Endodermal cell (in vitro differentiated cells): Measurements from ENCODE around the gene GLT6D1. TPM values are rescaled to one million over a fixed set of nuclear protein-coding genes. Genes with fewer than 3 reads are reported as not detected.

Experiments used
- DNase-seq: peaks from one replicate; pipeline ENCODE4 v3.0.0-alpha.2; 2017
- H3K27ac ChIP-seq: 2 replicates; pipeline ENCODE4 v1.5.1; 2013; ENCODE audit warnings: mild to moderate bottlenecking, low read depth, low read length, moderate library complexity
- H3K27me3 ChIP-seq: 2 replicates; pipeline ENCODE4 v1.6.1; 2013; ENCODE audit warnings: mild to moderate bottlenecking, low read length, moderate library complexity; ENCODE audit not compliant: insufficient read depth, control insufficient read depth, poor library complexity, severe bottlenecking
- H3K36me3 ChIP-seq: 2 replicates; pipeline ENCODE4 v1.7.0; 2013; ENCODE audit warnings: mild to moderate bottlenecking, low read length, moderate library complexity; ENCODE audit not compliant: control insufficient read depth, insufficient read depth
- H3K4me1 ChIP-seq: one replicate; pipeline ENCODE4 v1.7.0; 2013; ENCODE audit warnings: low read length; ENCODE audit not compliant: control insufficient read depth, insufficient read depth
- H3K4me3 ChIP-seq: 2 replicates; pipeline ENCODE4 v1.5.1; 2013; ENCODE audit warnings: mild to moderate bottlenecking, low read length, moderate library complexity
- H3K9ac ChIP-seq: 2 replicates; pipeline ENCODE4 v1.6.1; 2013; ENCODE audit warnings: mild to moderate bottlenecking, low read length, moderate library complexity; ENCODE audit not compliant: poor library complexity, severe bottlenecking; ENCODE audit errors: extremely low read depth
- H3K9me3 ChIP-seq: 2 replicates; pipeline ENCODE4 v1.6.1; 2013; ENCODE audit warnings: mild to moderate bottlenecking, low read length, moderate library complexity; ENCODE audit not compliant: control insufficient read depth
- H3K27ac Mint-ChIP-seq: 2 replicates; pipeline ENCODE4 v1.8.0; 2020; ENCODE audit warnings: mixed read lengths
- H3K27me3 Mint-ChIP-seq: 2 replicates; pipeline ENCODE4 v1.8.0; 2021; ENCODE audit warnings: mild to moderate bottlenecking, mixed read lengths; ENCODE audit not compliant: insufficient read depth
- H3K36me3 Mint-ChIP-seq: 2 replicates; pipeline ENCODE4 v1.8.0; 2020; ENCODE audit warnings: low read depth, mixed read lengths
- H3K4me1 Mint-ChIP-seq: 2 replicates; pipeline ENCODE4 v1.8.0; 2020; ENCODE audit warnings: mixed read lengths
- H3K4me3 Mint-ChIP-seq: 2 replicates; pipeline ENCODE4 v1.8.0; 2020; ENCODE audit warnings: mild to moderate bottlenecking, moderate library complexity, mixed read lengths
- H3K9me3 Mint-ChIP-seq: 2 replicates; pipeline ENCODE4 v1.8.0; 2020; ENCODE audit warnings: mild to moderate bottlenecking, mixed read lengths
- CTCF ChIP-seq: fragments of 200-600 bp; sonication (generic); conservative IDR thresholded peaks from 2 replicates; pipeline ENCODE4 v1.5.0; 2021; ENCODE audit warnings: antibody characterized with exemption, mild to moderate bottlenecking
- WGBS, 2 experiments: methylation state at CpG; one replicate each; pipeline versions ENCODE4 v1.1.5 to v1.1.7; 2013; ENCODE audit warnings: missing lambda C conversion rate in 2 of 2, mixed read lengths in 1 of 2; ENCODE audit not compliant: insufficient coverage in 1 of 2, insufficient read length in 1 of 2; 5-methylcytosine and 5-hydroxymethylcytosine counted together
- total RNA-seq, 2 donors: library from RNA; stranded (reverse); fragmentation: NEBNext Ultra II Directional in 1 of 2; extraction: Animal tissue kit (Norgen Biotek cat#: 25700) in 1 of 2; gene quantifications; 2 replicates in 1 of 2; 3 replicates in 1 of 2; pipeline ENCODE4 v1.2.1, GENCODE V29; 2021

Gene GLT6D1
- total RNA-seq, 2 donors from 2014 or later, result 0.60 TPM; not detected in 1

DNA sequence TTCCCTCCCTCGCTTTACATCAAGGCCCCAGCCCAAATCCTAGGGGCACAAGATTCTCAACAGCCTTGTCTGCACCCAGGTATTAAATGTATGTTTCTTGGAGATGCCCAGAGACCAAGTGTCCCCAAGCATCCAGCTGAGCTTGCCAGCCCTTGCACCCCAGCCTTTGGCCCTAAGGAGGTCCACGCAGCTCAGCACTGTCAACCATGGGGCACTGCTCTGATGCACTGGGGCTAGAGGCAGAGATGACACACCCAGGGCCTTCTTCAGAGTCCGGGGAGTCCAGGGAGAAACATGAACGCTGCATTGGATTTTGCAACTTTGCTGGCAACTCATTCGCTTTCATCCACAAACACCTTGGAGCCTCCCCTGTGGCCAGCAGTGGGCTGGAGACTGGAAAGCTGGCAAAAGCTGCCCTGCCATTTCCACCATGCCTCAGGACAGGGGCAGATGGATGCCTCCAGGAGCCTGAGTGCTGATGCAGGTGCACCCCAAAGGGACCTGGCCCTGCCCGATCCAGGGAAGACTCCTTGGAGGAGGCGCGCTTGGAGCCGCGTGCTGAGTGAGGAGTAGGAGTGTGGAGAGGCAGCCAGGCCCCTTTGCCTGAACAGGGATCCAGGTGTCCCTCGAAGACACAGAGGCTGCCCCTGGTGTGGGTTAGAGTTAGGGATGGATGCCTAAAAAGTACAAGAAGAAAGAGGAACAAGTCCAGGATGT, 58.5 kb downstream of the GLT6D1 start:
- WGBS, 2 experiments, result 76 to 90% methylated on average over 3 to 11 of the region's 11 CpGs
- no peak overlapping the region for H3K27ac Mint-ChIP-seq
- Histone ChIP-seq H3K27ac (no peak overlapping the region), H3K36me3 (no peaks in the 10 kb centered on the region), H3K27me3 (no peaks in the 10 kb centered on the region), H3K9me3 (no peaks in the 10 kb centered on the region), H3K9ac (no peak overlapping the region), H3K4me1 (no peaks in the 10 kb centered on the region), H3K4me3 (no peak overlapping the region)
- no peaks in the 10 kb centered on the region for H3K4me1 Mint-ChIP-seq
- H3K36me3 Mint-ChIP-seq, result no peaks in the 10 kb centered on the region
- DNase-seq, result no peak
- H3K27me3 Mint-ChIP-seq, result peaks cover 3% of the 10 kb centered on the region
- peaks cover 10% of the 10 kb centered on the region for H3K9me3 Mint-ChIP-seq
- H3K4me3 Mint-ChIP-seq, result no peak overlapping the region
- no peak for TF ChIP-seq CTCF

- Mint-ChIP-seq H3K4me3 (no peak overlapping the region), H3K27ac (no peak overlapping the region)
- 82 to 83% methylated on average over 6 to 10 of the region's 10 CpGs for WGBS, 2 experiments
Observed at GRCh38 chr9:135579889-135580660, 59.3 kb downstream of the GLT6D1 start.

GRCh38 chr9:135579356-135579755, 60.0 kb downstream of the GLT6D1 start:
- no peak for DNase-seq
- Histone ChIP-seq H3K4me3 (no peak overlapping the region), H3K27me3 (no peaks in the 10 kb centered on the region), H3K9ac (no peak overlapping the region), H3K27ac (no peak overlapping the region), H3K4me1 (no peaks in the 10 kb centered on the region), H3K36me3 (no peaks in the 10 kb centered on the region), H3K9me3 (no peaks in the 10 kb centered on the region)
- 58 to 61% methylated on average over 2 of the region's 2 CpGs for WGBS, 2 experiments
- Mint-ChIP-seq H3K27ac (no peak overlapping the region), H3K9me3 (peaks cover 10% of the 10 kb centered on the region), H3K27me3 (peaks cover 3% of the 10 kb centered on the region), H3K36me3 (no peaks in the 10 kb centered on the region), H3K4me1 (no peaks in the 10 kb centered on the region), H3K4me3 (no peak overlapping the region)
- no peak for TF ChIP-seq CTCF

More at GRCh38 chr9:135579889-135580660, 59.3 kb downstream of the GLT6D1 start:
- no peak for DNase-seq
- Mint-ChIP-seq H3K4me1 (no peaks in the 10 kb centered on the region), H3K27me3 (peaks cover 3% of the 10 kb centered on the region), H3K9me3 (peaks cover 10% of the 10 kb centered on the region), H3K36me3 (no peaks in the 10 kb centered on the region)
- Histone ChIP-seq H3K36me3 (no peaks in the 10 kb centered on the region), H3K9me3 (no peaks in the 10 kb centered on the region), H3K9ac (no peak overlapping the region), H3K4me1 (no peaks in the 10 kb centered on the region), H3K27ac (no peak overlapping the region), H3K4me3 (no peak overlapping the region), H3K27me3 (no peaks in the 10 kb centered on the region)
- no peak for TF ChIP-seq CTCF
